Fibroblast of the aortic adventitia (primary cell): Measurements from ENCODE around the gene FBXL7. TPM values are rescaled to one million over a fixed set of nuclear protein-coding genes. Genes with fewer than 3 reads are reported as not detected.
A peak's percentile ranks its signal among the peaks of the same experiment; 100 is the strongest.

Experiments used
- DNase-seq: peaks from one replicate; pipeline ENCODE4 v3.0.0-alpha.2; 2010; ENCODE audit warnings: low read depth
- H3K4me3 ChIP-seq: 2 replicates; pipeline ENCODE4 v1.5.1; 2011; ENCODE audit warnings: low read depth, mild to moderate bottlenecking, control low read depth, low read length, moderate library complexity
- CTCF ChIP-seq: IDR thresholded peaks from 2 replicates; pipeline ENCODE4 v1.5.1; 2011; ENCODE audit warnings: mild to moderate bottlenecking, low read length, control low read depth, inconsistent platforms; ENCODE audit not compliant: insufficient read depth
- total RNA-seq: library from RNA; depleted of rRNA; stranded (reverse); fragments of >200 nt; gene quantifications from 2 replicates; pipeline ENCODE4 v1.2.3, GENCODE V29; 2012; ENCODE audit warnings: low replicate concordance

The FBXL7 gene
- total RNA-seq, 1 donor: 12.4 TPM

GRCh38 chr5:15637345-15637744 lies 137.4 kb downstream of the FBXL7 start:
- no peak for DNase-seq
- no peak overlapping the region for H3K4me3 ChIP-seq
- no peak for TF ChIP-seq CTCF

- no peak for DNase-seq
- H3K4me3 ChIP-seq: no peak overlapping the region
- no peak for TF ChIP-seq CTCF
Observed at GRCh38 chr5:15637886-15638285, 137.9 kb downstream of the FBXL7 start.

GRCh38 chr5:15638296-15638695 lies 138.3 kb downstream of the FBXL7 start:
- DNase-seq: no peak
- TF ChIP-seq CTCF: no peak
- no peak overlapping the region for H3K4me3 ChIP-seq

GRCh38 chr5:15639288-15639687 lies 139.3 kb downstream of the FBXL7 start:
- TF ChIP-seq CTCF: no peak
- no peak overlapping the region for H3K4me3 ChIP-seq
- no peak for DNase-seq

GRCh38 chr5:15640116-15640515 lies 140.1 kb downstream of the FBXL7 start:
- no peak for TF ChIP-seq CTCF
- DNase-seq: no peak
- no peak overlapping the region for H3K4me3 ChIP-seq

GRCh38 chr5:15643731-15644130 lies 143.8 kb downstream of the FBXL7 start:
- no peak for TF ChIP-seq CTCF
- peak; percentile 59 for DNase-seq
- no peak overlapping the region for H3K4me3 ChIP-seq

GRCh38 chr5:15645381-15646160 lies 145.6 kb downstream of the FBXL7 start:
- TF ChIP-seq CTCF: no peak
- DNase-seq: no peak
- H3K4me3 ChIP-seq: no peak overlapping the region
